Peyer's patch (tissue), 4 donors: ENCODE data around the gene GFOD2. TPM values are rescaled to one million over a fixed set of nuclear protein-coding genes. Genes with fewer than 3 reads are reported as not detected.
A peak's percentile ranks its signal among the peaks of the same experiment; 100 is the strongest.

Source experiments
- DNase-seq, 3 donors: peaks; one replicate each; pipeline ENCODE4 v3.0.0-alpha.2; 2017 to 2019
- H3K27ac ChIP-seq, 4 donors: fragments of 200-600 bp; sonication (generic); one replicate each; pipeline ENCODE4 v1.5.1; 2016 to 2019
- H3K27me3 ChIP-seq, 2 donors: fragments of 200-600 bp; sonication (generic); one replicate each; pipeline ENCODE4 v1.5.1; 2019
- H3K36me3 ChIP-seq, 3 donors: fragments of 200-600 bp; sonication (generic); one replicate each; pipeline ENCODE4 v1.5.1; 2016 to 2019
- H3K4me1 ChIP-seq, 4 donors: fragments of 200-600 bp; sonication (generic); one replicate each; pipeline ENCODE4 v1.5.1; 2016 to 2019
- H3K4me3 ChIP-seq, 4 donors: fragments of 200-600 bp; sonication (generic); 1 replicate in 3 of 4; 2 replicates in 1 of 4; pipeline ENCODE4 v1.5.1; 2016 to 2019; ENCODE audit warnings: mild to moderate bottlenecking in 1 of 4
- H3K9me3 ChIP-seq, 4 donors: fragments of 200-600 bp; sonication (generic); one replicate each; pipeline ENCODE4 v1.5.1; 2016 to 2019; ENCODE audit warnings: mild to moderate bottlenecking in 1 of 4
- POLR2A ChIP-seq, 2 donors: fragments of 450-650 bp; IDR thresholded peaks; one replicate each; pipeline ENCODE4 v1.5.1; 2017; ENCODE audit warnings: antibody characterized with exemption in 2 of 2, mild to moderate bottlenecking in 2 of 2, moderate library complexity in 2 of 2
- total RNA-seq, 4 donors: library from RNA; depleted of rRNA; stranded (reverse); fragments of >200 nt; gene quantifications; one replicate each; pipeline ENCODE4 v1.1.0, GENCODE V29; 2016
- TF ChIP-seq, protein P1 (sequence below), 6 experiments: fragments of 450-650 bp in 4 of 6; fragments of 200-600 bp in 2 of 6; sonication (generic) in 1 of 6; IDR thresholded peaks; one replicate each; pipeline ENCODE4 v1.5.1; 2017 to 2019; ENCODE audit warnings: antibody characterized with exemption in 6 of 6, mild to moderate bottlenecking in 3 of 6, moderate library complexity in 1 of 6

Gene GFOD2
- total RNA-seq, 4 donors from 2014 or later: 9.9 to 40.7 (median 24.6) TPM

DNA sequence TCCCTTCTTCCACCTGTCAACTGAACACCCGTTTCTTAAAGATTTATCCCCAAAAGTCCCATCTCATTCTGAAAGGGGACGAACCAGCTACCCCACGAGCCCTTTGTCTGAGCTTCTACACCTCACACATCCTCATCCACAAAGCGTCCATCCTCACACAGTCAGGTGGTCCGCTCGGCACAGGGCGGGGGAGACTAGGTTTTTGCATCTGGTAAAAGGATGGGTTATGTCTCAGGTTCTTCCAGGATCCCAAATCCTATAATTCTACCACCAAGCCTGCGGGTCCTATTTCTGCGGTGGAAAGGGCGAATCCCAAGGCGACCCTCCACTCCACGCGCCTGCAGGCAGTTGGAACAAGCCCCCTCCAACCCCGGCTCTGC, 458 bp downstream of the GFOD2 start:
- peak overlapping the region; percentile 54 to 88 (median 82) for H3K27ac ChIP-seq
- DNase-seq: peak in 1 of 3 donors; percentile 21
- peaks cover 0 to 40% (median 4%) of the 10 kb centered on the region in 4 donors for H3K4me1 ChIP-seq

DNA sequence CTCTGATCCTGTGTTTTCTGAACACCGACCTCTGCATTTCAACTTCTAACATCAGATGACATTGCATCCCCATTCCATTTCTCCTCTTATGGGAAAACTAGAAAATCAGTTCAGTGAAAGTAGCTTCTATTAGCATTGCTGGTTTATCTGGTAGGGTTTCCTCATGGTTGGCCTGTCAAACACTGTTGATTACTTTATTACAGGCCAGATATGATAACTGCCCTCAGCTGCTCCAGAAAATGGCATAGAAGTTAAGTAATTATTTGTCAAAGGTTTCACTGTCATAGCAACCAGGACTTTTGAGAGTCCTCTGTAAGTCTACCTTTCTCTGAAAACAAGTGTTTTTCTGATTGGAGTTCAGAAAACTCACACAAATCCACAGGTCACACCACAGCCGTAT, 3.0 kb downstream of the GFOD2 start:
- H3K9me3 ChIP-seq: no peaks in the 10 kb centered on the region
- no peaks in the 10 kb centered on the region for H3K27me3 ChIP-seq
- H3K4me3 ChIP-seq: no peak overlapping the region
- TF ChIP-seq POLR2A (IDR thresholded peaks at IDR 0.05): no peak
- TF ChIP-seq, protein P1, sequence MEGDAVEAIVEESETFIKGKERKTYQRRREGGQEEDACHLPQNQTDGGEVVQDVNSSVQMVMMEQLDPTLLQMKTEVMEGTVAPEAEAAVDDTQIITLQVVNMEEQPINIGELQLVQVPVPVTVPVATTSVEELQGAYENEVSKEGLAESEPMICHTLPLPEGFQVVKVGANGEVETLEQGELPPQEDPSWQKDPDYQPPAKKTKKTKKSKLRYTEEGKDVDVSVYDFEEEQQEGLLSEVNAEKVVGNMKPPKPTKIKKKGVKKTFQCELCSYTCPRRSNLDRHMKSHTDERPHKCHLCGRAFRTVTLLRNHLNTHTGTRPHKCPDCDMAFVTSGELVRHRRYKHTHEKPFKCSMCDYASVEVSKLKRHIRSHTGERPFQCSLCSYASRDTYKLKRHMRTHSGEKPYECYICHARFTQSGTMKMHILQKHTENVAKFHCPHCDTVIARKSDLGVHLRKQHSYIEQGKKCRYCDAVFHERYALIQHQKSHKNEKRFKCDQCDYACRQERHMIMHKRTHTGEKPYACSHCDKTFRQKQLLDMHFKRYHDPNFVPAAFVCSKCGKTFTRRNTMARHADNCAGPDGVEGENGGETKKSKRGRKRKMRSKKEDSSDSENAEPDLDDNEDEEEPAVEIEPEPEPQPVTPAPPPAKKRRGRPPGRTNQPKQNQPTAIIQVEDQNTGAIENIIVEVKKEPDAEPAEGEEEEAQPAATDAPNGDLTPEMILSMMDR (IDR thresholded peaks at IDR 0.05): no peak
- H3K27ac ChIP-seq: no peak overlapping the region
- H3K4me1 ChIP-seq: peaks cover 0 to 44% (median 4%) of the 10 kb centered on the region in 4 donors
- DNase-seq: no peak
- H3K36me3 ChIP-seq: no peaks in the 10 kb centered on the region

More for the DNA sequence above, 458 bp downstream of the GFOD2 start:
- H3K4me3 ChIP-seq: peak overlapping the region; percentile 75 to 96 (median 82)
- H3K9me3 ChIP-seq: no peaks in the 10 kb centered on the region
- TF ChIP-seq, protein P1 (IDR thresholded peaks at IDR 0.05): no peak
- no peak for TF ChIP-seq POLR2A (IDR thresholded peaks at IDR 0.05)
- H3K27me3 ChIP-seq: no peaks in the 10 kb centered on the region
- H3K36me3 ChIP-seq: no peaks in the 10 kb centered on the region

DNA sequence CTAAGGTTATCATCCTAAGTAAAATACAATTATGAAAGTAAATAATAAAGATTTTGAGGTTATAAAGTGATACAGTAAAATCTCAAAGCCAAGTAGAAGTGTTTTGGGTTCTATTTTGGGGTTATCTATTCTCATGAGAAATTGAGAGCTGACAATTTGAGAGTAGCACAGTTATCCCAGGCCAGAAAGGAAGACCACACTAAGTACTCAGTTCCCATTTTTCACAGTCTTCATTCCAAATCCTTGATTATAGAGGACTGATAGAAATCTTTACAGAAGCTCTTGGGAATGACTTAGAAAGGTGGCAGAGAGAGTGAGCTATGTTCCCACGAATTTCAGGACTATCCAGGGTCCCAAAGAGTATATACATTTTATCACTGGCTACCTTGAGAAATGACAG, 4.6 kb downstream of the GFOD2 start:
- Histone ChIP-seq H3K36me3 (no peaks in the 10 kb centered on the region), H3K27ac (no peak overlapping the region), H3K4me1 (peaks cover 0 to 34% (median 4%) of the 10 kb centered on the region in 4 donors), H3K27me3 (no peaks in the 10 kb centered on the region), H3K9me3 (no peaks in the 10 kb centered on the region), H3K4me3 (no peak overlapping the region)
- DNase-seq: no peak
- TF ChIP-seq, protein P1 (IDR thresholded peaks at IDR 0.05): no peak
- no peak for TF ChIP-seq POLR2A (IDR thresholded peaks at IDR 0.05)

DNA sequence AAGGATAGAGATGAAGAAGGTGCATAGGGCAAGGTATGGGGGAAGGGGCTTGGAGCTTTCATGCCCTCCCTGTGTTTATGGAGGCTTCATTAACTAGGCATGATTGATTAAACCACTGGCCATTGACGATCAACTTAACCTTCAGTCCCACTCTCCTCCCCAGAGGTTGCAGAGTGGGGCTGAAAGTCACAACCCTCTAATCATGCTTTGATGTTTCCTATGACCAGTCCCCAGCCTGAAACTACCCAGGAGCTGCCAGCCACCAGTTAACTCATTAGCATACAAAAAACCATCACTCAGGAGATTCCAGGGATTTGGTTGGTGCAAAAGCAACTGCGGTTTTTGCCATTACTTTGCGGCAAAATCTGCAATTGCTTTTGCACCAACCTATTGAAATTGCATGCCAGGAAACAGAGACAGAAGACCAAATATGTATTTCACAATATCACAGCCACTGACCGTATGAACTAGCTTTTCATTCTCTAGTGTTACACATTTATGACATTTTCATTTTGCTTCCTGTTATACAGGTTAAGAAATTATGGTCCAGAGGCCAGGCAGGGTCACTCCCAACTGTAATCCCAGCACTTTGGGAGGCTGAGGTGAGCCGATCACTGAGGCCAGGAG, 5.4 kb downstream of the GFOD2 start:
- no peaks in the 10 kb centered on the region for H3K9me3 ChIP-seq
- DNase-seq: no peak
- H3K36me3 ChIP-seq: no peaks in the 10 kb centered on the region
- no peaks in the 10 kb centered on the region for H3K27me3 ChIP-seq
- no peak overlapping the region for H3K4me3 ChIP-seq
- TF ChIP-seq, protein P1 (IDR thresholded peaks at IDR 0.05): no peak
- no peak for TF ChIP-seq POLR2A (IDR thresholded peaks at IDR 0.05)
- H3K27ac ChIP-seq: no peak overlapping the region
- peaks cover 0 to 34% (median 4%) of the 10 kb centered on the region in 4 donors for H3K4me1 ChIP-seq

DNA sequence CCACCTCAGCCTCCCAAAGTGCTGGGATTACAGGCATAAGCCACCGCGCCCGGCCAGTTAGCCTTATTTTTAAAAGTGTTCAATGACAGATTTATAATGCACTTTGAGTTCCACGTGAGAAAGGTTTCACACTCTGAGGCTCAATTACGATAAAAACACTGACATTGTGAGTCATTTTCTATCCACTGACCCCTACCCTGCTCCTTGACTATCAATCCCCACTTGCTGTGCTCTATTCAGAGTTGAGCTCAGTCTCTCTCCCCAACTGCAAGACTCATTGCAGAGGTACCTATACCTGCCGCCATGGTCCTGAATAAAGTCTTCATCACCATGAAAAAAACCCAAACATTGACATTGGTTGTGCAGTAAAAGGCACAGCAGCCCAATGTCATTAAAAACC, 8.5 kb downstream of the GFOD2 start:
- H3K4me1 ChIP-seq: peaks cover 0 to 9% (median 0%) of the 10 kb centered on the region in 4 donors
- TF ChIP-seq, protein P1 (IDR thresholded peaks at IDR 0.05): no peak
- no peak for TF ChIP-seq POLR2A (IDR thresholded peaks at IDR 0.05)
- H3K27me3 ChIP-seq: no peaks in the 10 kb centered on the region
- no peak for DNase-seq
- no peaks in the 10 kb centered on the region for H3K36me3 ChIP-seq
- no peak overlapping the region for H3K4me3 ChIP-seq
- H3K9me3 ChIP-seq: no peaks in the 10 kb centered on the region
- H3K27ac ChIP-seq: no peak overlapping the region
